HG03469 (cell line): Measurements from ENCODE around the gene NUP188.

Experiments used
- ATAC-seq: cut with Tn5 transposase; IDR thresholded peaks from one replicate; pipeline ENCODE4 v1.9.1; 2021; ENCODE audit warnings: mild to moderate bottlenecking, moderate library complexity, moderate number of reproducible peaks; ENCODE audit not compliant: unreplicated experiment

The NUP188 gene

DNA sequence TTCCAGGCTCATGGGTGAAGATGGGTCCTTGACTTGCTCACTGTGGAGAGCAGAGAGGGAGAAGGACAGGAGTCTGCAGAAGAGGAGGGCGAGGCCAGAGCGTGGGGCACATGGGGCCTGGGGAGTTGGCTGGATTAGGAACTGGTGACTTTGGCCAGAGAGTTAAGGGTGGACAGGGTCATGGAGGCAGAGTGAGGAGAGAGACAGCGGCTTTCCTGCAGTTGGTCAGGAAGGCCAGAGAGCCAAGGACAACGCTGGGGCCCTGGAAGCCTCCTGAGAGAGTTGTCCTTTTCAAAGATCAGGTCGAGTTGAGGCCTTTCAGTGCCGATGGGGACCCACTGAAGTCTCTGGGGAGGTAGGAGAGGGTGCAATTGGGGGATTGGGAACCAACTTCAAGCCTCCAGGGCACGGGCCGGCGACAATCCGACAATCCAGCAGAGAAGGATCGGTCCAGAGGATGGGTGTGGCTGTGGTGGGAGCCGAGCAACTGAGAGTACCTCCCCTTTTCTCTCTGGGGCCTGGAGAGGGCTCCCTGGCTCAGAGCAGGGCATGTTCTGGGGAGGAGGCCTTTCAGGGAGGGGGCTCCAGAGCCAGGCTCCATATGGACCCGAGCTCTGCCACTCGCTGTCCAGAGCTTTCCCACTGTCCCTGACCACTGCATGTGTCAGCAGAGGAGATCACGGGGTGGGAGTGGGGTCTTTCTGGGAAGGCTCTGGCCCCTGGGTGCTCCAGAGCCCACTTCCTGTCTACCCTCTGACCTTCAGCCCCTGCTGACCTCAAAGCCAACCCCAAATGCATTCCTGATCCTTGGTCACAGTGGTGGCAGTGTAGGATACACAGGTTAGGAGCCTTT, 34.2 kb upstream of the NUP188 start:
- ATAC-seq: no peak

DNA sequence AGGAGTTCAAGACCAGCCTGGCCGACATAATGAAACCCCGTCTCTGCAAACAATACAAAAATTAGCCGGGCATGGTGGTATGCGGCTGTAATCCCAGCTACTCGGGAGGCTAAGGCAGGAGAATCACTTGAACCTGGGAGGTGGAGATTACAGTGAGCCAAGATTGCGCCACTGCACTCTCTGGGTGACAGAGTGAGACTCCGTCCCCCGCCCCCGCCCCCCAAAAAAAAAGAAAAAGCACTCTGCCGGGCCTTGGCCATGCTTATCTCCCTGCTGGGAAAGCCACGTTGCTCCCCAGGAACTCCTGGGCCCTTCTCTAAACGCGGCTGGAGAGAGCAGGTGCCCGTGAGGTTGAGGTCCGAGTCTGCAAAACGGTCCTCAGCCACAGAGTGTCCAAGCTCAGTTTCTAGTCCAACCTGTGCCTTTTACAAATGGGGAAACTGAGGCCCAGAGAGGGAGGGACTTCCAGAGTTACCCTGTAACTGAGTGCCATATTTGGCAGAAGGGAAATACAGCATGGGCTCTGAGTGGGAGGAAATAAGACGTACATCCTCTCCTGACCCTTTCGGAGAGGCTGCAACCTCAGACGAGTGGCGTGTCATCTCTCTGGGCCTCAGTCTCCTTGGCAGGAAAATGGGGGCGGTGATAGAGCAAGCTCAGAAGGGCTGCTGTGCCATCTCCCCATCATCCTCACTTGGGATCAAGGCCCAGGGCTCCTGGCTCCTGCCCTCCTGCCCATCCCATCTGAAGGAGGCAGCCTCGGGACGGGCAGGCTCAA, 33.3 kb upstream of the NUP188 start:
- ATAC-seq: no peak

DNA sequence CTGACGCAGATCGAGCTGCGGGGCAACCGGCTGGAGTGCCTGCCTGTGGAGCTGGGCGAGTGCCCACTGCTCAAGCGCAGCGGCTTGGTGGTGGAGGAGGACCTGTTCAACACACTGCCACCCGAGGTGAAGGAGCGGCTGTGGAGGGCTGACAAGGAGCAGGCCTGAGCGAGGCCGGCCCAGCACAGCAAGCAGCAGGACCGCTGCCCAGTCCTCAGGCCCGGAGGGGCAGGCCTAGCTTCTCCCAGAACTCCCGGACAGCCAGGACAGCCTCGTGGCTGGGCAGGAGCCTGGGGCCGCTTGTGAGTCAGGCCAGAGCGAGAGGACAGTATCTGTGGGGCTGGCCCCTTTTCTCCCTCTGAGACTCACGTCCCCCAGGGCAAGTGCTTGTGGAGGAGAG, 31.3 kb upstream of the NUP188 start:
- no peak for ATAC-seq

DNA sequence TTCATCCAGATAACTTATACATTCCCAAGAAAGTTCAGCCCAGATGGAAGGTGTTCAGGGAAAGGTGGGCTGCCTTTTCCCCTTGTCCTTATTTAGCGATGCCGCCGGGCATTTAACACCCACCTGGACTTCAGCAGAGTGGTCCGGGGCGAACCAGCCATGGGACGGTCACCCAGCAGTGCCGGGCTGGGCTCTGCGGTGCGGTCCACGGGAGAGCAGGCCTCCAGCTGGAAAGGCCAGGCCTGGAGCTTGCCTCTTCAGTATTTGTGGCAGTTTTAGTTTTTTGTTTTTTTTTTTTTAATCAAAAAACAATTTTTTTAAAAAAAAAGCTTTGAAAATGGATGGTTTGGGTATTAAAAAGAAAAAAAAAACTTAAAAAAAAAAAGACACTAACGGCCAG, 30.8 kb upstream of the NUP188 start:
- ATAC-seq: no peak

DNA sequence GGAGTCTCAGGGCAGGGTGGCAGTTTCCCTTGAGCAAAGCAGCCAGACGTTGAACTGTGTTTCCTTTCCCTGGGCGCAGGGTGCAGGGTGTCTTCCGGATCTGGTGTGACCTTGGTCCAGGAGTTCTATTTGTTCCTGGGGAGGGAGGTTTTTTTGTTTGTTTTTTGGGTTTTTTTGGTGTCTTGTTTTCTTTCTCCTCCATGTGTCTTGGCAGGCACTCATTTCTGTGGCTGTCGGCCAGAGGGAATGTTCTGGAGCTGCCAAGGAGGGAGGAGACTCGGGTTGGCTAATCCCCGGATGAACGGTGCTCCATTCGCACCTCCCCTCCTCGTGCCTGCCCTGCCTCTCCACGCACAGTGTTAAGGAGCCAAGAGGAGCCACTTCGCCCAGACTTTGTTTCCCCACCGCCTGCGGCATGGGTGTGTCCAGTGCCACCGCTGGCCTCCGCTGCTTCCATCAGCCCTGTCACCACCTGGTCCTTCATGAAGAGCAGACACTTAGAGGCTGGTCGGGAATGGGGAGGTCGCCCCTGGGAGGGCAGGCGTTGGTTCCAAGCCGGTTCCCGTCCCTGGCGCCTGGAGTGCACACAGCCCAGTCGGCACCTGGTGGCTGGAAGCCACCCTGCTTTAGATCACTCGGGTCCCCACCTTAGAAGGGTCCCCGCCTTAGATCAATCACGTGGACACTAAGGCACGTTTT, 30.2 kb upstream of the NUP188 start:
- ATAC-seq: no peak

DNA sequence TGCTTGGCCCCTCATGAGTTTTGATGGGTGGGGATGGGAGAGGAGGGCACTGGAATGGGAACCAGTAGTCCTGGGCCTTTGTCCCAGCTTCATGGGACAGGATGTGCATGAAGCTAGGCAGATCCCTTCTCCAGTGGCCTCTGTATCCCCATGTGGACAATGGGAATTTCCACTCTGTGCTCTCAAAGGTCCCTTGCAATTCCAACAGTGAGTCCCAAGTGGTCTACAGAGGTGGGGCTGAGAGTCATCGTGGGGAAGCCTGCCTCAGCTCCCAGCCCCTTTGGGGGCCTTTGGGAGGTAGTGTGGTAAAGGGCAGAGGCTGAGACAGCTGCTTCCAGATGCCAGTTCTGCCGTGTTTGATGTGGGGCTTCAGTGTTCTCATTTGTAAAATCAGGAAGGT, 28.6 kb upstream of the NUP188 start:
- no peak for ATAC-seq

DNA sequence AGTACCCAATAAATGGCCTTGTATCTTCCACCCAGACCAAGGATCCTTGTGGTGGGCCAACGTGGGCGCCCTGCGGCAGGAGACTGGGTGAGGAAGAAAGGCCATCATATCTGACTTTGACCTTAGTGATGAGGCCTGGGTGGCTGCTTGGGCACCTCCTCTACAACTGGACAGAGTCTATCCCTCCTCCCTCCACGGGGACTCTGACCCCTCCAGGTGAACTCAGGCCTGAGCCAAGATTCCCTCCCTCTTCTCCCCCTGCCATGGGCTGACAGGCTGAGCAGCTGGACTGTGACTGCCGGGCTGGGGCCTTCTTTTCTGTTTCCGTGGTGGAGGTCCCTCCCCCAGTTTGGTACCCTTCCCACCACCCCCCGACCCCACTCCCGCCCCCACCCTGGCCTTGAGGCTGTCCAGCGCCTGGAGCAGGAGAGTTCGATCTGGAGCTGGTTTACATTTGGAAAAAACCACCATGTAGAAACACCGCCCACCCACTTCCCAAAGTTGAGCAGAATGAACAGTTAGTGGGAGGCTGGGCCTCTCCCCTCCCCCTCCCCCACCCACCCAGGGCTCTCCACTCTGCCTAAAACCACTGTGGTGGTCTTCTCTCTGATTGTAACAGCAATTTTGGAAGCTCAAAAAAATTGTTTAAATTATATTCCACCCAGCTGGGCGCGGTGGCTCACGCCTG, 28.0 kb upstream of the NUP188 start:
- ATAC-seq: no peak

DNA sequence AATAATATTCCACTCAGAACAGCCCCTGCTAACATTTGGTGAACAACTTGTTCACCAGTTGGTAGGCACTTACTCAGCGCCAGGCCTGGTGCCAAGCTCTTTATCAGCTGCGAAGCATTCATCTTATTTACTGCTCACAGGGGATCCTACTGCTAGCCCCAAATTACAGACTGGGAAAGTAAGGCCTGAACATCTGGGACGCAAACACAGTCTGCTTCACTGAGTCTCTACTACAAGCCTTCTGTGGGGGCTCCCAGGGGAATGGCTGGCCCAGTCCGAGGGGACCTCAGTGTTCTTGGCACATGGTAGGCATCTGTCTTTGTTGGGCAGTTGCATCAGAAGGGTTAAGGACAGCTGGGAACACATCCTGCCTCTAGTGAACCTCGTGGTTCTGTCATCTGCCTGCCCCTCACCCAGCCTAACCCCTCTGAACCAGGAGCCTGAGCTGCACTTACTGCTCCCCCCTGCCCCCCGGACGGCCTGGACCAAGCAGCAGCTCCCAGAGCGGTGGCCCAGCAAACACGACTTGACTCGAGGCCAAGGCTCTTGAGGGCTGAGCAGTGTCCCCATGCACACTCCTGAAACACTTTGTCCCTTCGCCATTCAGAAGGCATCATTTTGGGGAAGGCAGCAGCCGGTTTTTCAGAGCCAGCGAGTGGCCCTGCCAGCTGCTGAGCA, 27.0 kb upstream of the NUP188 start, which contains the start of gene PHYHD1:
Gene PHYHD1 (plus strand): TSS at position 602 of the 678 bp plus-strand sequence. CDS start 1,342 bp downstream, outside the sequence.
- no peak for ATAC-seq

DNA sequence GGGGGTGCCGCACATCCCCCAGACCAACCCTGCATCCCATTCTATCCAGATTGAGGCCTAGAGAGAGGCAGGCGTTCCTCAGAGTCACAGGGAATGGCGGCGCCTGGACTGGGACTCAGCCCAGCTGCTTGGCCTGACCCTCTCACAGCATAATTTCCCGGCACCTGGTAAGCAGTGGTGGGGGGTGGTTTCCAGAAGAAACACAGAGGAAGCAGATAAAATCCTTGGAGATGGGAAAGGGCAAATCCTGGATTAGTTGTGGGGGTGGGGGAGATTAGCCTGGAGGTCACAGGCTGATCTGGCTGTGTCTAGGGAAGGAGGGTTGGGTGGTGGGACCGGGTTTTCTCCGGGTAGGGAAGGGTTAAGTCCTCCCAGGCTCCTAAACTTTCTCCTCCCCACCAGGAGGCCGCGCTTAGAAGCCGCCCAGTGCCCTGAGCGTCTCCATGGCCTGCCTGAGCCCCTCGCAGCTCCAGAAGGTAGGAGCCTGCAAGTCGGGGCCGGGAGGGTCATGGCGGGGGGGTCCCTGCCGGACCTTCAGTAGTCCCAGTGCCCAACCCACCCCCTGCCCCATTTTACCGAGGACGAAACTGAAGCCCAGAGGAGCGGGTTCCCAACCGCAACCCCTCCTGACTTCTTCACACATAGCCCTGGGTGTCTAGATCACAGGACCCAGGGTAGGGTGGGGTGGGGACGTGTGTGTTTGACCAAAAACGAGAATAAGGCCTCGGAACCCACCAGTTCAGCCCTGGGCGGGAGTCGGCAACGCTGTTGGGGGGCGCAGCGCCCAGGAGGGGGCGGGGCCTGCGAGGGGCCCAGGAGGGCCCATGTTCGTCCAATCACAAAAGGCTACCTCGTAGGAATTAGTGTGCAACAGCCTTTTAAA, 25.4 kb upstream of the NUP188 start:
- no peak for ATAC-seq

DNA sequence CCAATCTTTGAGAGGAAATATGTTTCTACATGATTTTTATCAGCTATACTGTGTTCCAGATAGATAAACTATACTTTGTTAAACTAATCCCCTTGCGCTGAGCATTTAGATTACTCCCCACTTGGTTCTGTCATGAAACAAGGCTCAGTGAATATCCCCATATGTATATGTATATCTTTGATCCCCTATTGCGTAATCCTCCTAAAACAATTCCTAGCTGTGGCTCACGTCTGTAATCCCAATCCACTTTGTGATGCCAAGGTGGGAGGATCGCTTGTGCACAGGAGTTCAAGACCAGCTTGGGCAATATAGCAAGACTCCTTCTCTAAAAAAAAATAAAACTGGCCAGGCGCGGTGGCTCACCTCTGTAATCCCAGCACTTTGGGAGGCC, 24.0 kb upstream of the NUP188 start:
- no peak for ATAC-seq

DNA sequence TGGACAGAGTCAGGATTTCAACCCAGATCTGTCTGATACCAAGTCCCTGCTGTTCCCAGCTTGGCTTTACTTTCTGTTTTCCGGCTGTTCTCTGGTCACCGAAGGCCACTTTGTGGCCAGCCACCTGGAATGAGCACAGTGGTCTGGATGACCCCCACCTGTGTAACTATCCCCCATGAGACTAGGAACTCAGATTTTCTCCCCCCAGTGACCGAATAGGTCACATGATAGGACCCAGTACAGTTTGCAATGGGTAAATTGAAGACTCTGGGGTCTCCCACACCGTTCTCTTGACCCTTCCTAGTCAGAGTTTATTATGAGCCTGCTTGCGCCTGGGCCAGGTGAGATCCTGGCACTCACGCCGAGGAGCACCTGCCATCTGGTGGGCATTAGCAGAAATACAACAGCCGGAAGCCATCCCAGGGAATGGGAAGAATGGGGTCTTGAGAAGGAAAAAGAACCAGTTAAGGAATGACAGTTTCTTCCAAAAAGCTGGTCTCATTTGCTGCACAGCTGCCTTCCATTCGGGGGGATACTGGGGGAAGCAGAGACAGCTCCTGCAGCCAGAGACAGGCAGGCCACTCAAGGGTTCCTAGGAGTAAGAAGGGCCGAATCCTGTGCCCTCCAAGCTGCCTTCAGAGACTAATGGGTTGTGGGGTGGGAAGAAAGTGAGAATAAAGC, 19.6 kb upstream of the NUP188 start:
- ATAC-seq: no peak

DNA sequence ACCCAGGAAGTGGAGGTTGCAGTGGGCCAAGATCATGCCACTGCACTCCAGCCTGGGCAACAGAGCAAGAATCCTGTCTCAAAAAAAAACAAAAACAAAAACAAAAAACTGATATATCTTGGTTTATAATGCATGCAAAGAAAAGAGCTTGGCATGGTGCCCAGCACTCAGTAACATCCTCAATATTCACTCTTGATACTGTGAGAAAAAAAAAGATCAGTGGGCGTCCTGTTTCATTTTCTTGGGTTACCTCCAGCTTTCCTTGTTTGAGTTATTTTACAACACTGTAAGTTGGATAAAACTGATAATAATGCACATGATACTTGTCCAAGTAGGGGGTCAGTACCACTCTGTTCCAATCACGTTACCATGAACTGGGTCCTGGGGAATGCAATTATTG, 18.9 kb upstream of the NUP188 start:
- no peak for ATAC-seq

DNA sequence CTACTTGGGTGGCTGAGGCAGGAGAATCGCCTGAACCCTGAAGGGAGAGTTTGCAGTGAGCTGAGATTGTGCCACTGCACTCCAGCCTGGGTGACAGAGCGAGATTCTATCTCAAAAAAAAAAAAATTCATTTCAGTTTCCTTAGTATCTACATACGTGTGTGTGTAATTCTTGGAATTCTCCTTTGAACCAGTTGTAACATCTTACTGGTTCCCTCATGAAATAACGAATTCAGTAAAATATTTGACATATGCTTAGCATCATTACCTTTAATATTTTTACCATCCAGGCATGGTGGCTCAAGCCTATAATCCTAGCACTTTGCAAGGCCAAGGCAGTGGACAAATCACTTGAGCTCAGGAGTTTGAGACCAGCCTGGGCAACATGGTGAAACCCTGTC, 17.9 kb upstream of the NUP188 start:
- ATAC-seq: no peak

DNA sequence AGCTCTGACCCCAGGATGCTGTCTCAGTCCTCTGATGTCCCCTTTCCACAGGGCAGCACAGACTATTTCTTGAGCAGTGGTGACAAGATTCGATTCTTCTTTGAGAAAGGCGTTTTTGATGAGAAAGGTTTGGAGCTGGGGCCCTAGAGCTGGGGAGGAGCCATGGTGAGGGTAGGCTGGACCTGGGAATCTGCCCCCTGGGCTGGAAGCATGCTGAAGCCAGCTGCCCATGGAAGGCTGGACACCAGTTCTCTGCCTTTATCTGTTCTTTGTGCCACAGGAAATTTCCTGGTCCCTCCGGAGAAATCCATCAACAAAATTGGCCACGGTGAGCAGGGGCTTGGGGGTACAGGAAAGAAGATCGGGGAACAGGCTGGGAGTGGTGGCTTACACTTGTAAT, 13.8 kb upstream of the NUP188 start:
- ATAC-seq: no peak

DNA sequence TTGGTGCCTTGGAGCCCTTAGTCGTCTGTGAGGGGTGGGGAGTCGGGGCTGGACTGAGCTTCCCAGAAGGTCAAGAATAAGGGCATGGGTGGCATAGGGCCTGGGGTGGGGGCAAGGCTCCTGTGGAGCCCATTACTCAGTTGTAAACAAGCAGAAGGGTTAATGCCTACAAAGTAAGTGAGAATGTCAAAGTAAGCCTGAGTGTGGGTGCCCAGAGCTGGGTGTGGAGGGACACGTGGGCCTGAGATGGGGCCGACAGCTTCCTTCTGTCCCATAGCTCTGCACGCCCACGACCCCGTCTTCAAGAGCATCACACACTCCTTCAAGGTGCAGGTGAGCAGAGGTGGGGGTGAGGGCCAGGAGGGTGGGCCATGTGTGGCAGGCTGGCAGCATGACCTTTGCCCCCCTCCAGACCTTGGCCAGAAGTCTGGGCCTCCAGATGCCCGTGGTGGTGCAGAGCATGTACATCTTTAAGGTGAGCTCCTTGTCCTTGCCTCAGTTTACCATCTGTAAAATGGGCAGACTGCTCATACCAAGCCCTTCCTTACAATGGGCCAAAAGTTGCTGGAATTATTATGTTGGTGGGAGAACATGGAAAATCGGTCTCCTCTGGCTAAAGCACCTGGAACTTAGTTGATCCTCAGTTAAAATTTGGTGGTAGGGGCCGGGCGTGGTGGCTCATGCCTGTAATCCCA, 11.2 kb upstream of the NUP188 start:
- ATAC-seq: no peak

DNA sequence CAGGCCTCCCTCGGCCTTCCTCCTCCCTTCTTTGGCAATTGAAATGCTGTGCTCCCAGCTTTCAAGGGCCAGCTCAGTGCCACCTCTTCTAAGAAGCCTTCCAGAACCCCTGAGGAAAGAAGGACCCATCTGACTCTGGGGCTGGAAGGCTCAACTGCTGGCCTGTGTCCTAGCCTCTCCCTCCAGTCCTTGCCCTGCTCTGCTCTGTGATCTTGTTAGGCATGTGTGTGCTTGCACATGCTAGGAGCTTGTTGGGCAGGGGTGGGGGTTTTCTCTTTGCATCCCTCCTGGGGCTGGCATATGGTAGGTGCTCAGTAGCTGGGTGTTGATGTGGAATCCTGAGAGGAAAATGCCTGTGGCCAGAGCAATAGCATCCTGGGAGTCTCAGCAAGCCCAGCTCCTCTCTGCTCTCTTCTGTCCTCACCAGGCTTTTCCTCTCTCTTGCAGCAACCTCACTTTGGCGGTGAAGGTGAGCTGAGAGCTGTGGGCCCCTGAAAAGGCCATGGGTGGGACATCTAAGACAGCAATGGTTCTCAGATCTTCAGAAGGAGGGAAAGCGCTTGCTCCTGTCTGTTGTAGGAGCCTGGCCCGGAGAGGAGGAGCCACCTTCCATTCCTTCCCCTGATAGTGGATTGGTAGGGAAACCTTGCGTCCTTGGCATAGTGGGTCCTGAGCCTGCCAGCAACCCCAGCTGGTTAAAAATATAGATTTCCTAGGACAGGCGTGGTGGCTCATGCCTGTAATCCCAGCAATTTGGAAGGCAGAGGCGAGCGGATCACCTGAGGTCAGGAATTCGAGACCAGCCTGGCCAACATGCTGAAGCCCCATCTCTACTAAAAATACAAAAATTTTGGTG, 10.0 kb upstream of the NUP188 start:
- no peak for ATAC-seq

DNA sequence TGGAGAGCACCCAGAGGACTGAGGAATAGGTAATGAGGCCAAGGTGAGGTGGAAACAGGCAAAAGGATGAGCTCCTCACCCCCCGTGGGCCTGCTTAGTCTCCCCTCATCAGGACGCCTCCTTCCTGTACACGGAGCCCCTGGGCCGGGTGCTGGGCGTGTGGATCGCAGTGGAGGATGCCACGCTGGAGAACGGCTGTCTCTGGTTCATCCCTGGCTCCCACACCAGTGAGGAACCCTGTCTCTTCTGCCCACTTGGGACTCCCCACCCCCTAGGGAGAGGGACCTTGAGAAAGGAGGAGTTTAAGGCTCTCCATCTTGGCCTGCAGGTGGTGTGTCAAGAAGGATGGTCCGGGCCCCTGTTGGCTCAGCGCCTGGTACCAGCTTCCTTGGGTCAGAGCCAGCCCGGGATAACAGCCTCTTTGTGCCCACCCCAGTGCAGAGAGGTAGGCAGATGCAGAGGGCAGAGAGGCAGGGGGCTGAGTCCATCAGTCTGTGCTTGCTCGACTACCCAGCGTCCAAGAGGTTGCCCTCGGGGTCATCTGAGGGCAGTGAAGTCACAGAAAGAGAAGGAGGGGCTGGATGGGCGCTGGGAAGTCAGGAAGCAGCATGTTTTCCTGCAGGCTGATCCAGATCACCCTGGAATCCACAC, 7.1 kb upstream of the NUP188 start:
- ATAC-seq: no peak
